SK-N-MC (cell line): ENCODE data around the gene P2RY2.

Experiments used
- EZH2 ChIP-seq: fragments of 200-600 bp; sonication (generic); IDR thresholded peaks from one replicate; pipeline ENCODE4 v1.6.1; 2017; ENCODE audit warnings: antibody characterized with exemption
- POLR2AphosphoS5 ChIP-seq: IDR thresholded peaks from 2 replicates; pipeline ENCODE4 v1.6.1; 2012; ENCODE audit warnings: mild to moderate bottlenecking, low read depth, low read length, borderline replicate concordance

DNA sequence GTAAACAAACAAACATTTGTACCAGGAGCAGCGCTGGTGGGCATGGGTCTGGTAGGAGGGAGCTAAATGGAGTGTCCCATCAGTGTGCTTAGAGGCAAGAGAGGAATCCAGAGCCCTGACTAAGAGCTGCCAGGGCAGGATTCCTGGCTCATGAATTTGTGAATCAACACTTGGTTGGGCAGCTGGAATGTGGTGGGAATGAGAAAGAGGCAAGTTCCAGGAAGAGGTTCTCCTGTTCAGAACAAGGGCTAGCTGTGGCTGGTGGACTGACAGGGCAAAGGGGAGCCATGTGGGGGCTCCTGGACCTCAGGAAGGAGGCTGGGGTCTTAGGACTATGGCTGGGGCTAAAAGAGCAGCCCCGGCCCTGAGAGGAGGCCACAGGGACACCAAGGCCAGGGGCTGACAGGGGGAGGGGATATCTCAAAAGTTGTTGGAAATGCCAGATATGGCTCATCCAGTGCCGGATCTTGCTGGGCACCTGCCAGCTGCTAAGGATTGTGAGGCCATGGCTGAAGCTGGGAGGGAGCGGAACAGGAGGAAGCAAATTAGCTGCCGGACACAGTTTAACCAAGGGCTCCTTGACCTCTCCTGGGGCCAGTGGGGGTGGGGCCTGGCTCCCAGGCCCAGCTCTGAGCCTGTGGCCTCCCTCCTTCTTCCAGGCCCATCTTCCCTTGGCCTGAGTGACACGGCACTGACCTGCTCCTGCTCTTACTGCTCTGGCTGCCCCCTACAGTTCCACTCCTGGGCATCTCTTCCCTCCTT lies 39.4 kb downstream of the P2RY2 start:
- no peak for TF ChIP-seq POLR2AphosphoS5
- TF ChIP-seq EZH2, result no peak
